IMR-90 (cell line): ENCODE measurements around the gene IL21R. TPM values are rescaled to one million over a fixed set of nuclear protein-coding genes. Genes with fewer than 3 reads are reported as not detected.
A peak's percentile ranks its signal among the peaks of the same experiment; 100 is the strongest.

Source experiments
- ATAC-seq: fragments of 200-7000 bp; cut with Tn5 transposase; 2 replicates; pipeline ENCODE4 v1.9.1; 2020; ENCODE audit warnings: low read depth, mild to moderate bottlenecking, moderate library complexity
- BruUV-seq: library from RNA; stranded (reverse); fragments of 400-500 nt; replicated peaks from 2 replicates; lab custom pipeline; 2021; lab: Mats Ljungman, UMichigan
- CTCF ChIA-PET: fragments of 300-600 bp; formaldehyde crosslinking; extraction: SDS; loops from one replicate; lab custom pipeline; 2021; ENCODE audit warnings: antibody characterized with exemption; lab: Yijun Ruan, JAX
- POLR2A ChIA-PET: fragments of 300-600 bp; sonication (Branson Sonifier 250); formaldehyde crosslinking; loops from one replicate; lab custom pipeline; 2022; ENCODE audit warnings: antibody characterized with exemption; ENCODE audit not compliant: unreplicated experiment; lab: Charles Lee
- DNase-seq: peaks from one replicate; pipeline ENCODE4 v3.0.0; 2013
- H2AFZ ChIP-seq: replicated peaks from 2 replicates; pipeline ENCODE3; 2013; ENCODE audit warnings: low read length, mild to moderate bottlenecking; ENCODE audit not compliant: poor library complexity
- H2AK5ac ChIP-seq: 2 replicates; pipeline ENCODE4 v1.6.1; 2013; ENCODE audit warnings: low read depth, low read length, inconsistent platforms
- H2AK9ac ChIP-seq: replicated peaks from 2 replicates; pipeline ENCODE3; 2013; ENCODE audit warnings: mild to moderate bottlenecking, low read depth, low read length, moderate library complexity; ENCODE audit not compliant: poor library complexity
- H2BK120ac ChIP-seq: 2 replicates; pipeline ENCODE4 v1.6.1; 2013; ENCODE audit warnings: low read depth, low read length, inconsistent platforms
- H2BK15ac ChIP-seq: 3 replicates; pipeline ENCODE4 v1.6.1; 2013; ENCODE audit warnings: low read depth, low read length, inconsistent platforms
- H2BK20ac ChIP-seq: 2 replicates; pipeline ENCODE4 v1.6.1; 2013; ENCODE audit warnings: low read depth, mild to moderate bottlenecking, inconsistent platforms, low read length, moderate library complexity
- H2BK5ac ChIP-seq: 2 replicates; pipeline ENCODE4 v1.6.1; 2013; ENCODE audit warnings: mild to moderate bottlenecking, low read depth, low read length, inconsistent platforms; ENCODE audit not compliant: poor library complexity, severe bottlenecking
- H3K14ac ChIP-seq: replicated peaks from 2 replicates; pipeline ENCODE4 v1.6.1; 2013; ENCODE audit warnings: low read depth, low read length, inconsistent platforms
- H3K18ac ChIP-seq: 2 replicates; pipeline ENCODE4 v1.6.1; 2013; ENCODE audit warnings: low read depth, low read length, control low read depth
- H3K23ac ChIP-seq: 2 replicates; pipeline ENCODE4 v1.6.1; 2013; ENCODE audit warnings: low read depth, low read length, inconsistent platforms
- H3K27ac ChIP-seq: 2 replicates; pipeline ENCODE4 v1.5.1; 2013; ENCODE audit warnings: mild to moderate bottlenecking, control low read depth, low read length; ENCODE audit not compliant: insufficient read depth
- H3K27me3 ChIP-seq: 2 replicates; pipeline ENCODE4 v1.6.1; 2013; ENCODE audit warnings: low read length; ENCODE audit not compliant: control insufficient read depth, insufficient read depth
- H3K36me3 ChIP-seq: 2 replicates; pipeline ENCODE4 v1.6.1; 2013; ENCODE audit warnings: low read length, mixed read lengths; ENCODE audit not compliant: control insufficient read depth, insufficient read depth
- H3K4ac ChIP-seq: 2 replicates; pipeline ENCODE4 v1.6.1; 2013; ENCODE audit warnings: low read depth, low read length, inconsistent platforms
- H3K4me1 ChIP-seq: 2 replicates; pipeline ENCODE4 v1.6.1; 2013; ENCODE audit warnings: low read length, mixed read lengths; ENCODE audit not compliant: control insufficient read depth, insufficient read depth
- H3K4me2 ChIP-seq: 2 replicates; pipeline ENCODE4 v1.6.1; 2013; ENCODE audit warnings: low read depth, mild to moderate bottlenecking, control low read depth, low read length, moderate library complexity
- H3K4me3 ChIP-seq: 2 replicates; pipeline ENCODE4 v1.5.1; 2013; ENCODE audit warnings: low read depth, mild to moderate bottlenecking, control low read depth, low read length, moderate library complexity; ENCODE audit not compliant: insufficient read depth
- H3K56ac ChIP-seq: 2 replicates; pipeline ENCODE4 v1.6.1; 2013; ENCODE audit warnings: low read length, inconsistent platforms; ENCODE audit not compliant: insufficient read depth; ENCODE audit errors: extremely low read depth
- H3K79me1 ChIP-seq, 2 experiments: 2 replicates each; pipeline ENCODE4 v1.6.1; 2013; ENCODE audit warnings: low read length in 2 of 2, inconsistent platforms in 1 of 2, low read depth in 1 of 2
- H3K9ac ChIP-seq: 2 replicates; pipeline ENCODE4 v1.6.1; 2013; ENCODE audit warnings: low read depth, low read length, control low read depth
- H3K9me1 ChIP-seq: 2 replicates; pipeline ENCODE4 v1.6.1; 2013; ENCODE audit warnings: low read length, inconsistent platforms; ENCODE audit not compliant: insufficient read depth
- H3K9me3 ChIP-seq: 2 replicates; pipeline ENCODE4 v1.6.1; 2013; ENCODE audit warnings: low read length; ENCODE audit not compliant: control insufficient read depth, insufficient read depth
- H4K20me1 ChIP-seq: 2 replicates; pipeline ENCODE4 v1.6.1; 2013; ENCODE audit warnings: low read length, inconsistent platforms; ENCODE audit not compliant: insufficient read depth
- H4K5ac ChIP-seq: 2 replicates; pipeline ENCODE4 v1.6.1; 2013; ENCODE audit warnings: mild to moderate bottlenecking, low read depth, low read length, control low read depth
- H4K8ac ChIP-seq, 2 experiments: 2 replicates each; pipeline ENCODE4 v1.6.1; 2013; ENCODE audit warnings: low read depth in 2 of 2, low read length in 2 of 2, control low read depth in 1 of 2, inconsistent platforms in 1 of 2
- H4K91ac ChIP-seq: 2 replicates; pipeline ENCODE4 v1.6.1; 2013; ENCODE audit warnings: low read depth, low read length, inconsistent platforms; ENCODE audit not compliant: insufficient read depth
- BHLHE40 ChIP-seq: fragments of 150-350 bp; IDR thresholded peaks from 2 replicates; pipeline ENCODE4 v1.6.1; 2016; ENCODE audit warnings: mild to moderate bottlenecking, low read depth, low read length
- CEBPB ChIP-seq: IDR thresholded peaks from 2 replicates; pipeline ENCODE4 v1.6.1; 2012; ENCODE audit warnings: low read depth, low read length, improper control_type of control experiment
- CHD1 ChIP-seq: IDR thresholded peaks from 2 replicates; pipeline ENCODE4 v1.6.1; 2012; ENCODE audit warnings: low read depth, low read length, improper control_type of control experiment
- CTCF ChIP-seq: conservative IDR thresholded peaks from 2 replicates; pipeline ENCODE4 v1.5.1; 2012; ENCODE audit warnings: mild to moderate bottlenecking, low read depth, low read length, improper control_type of control experiment
- ELK1 ChIP-seq: fragments of 150-350 bp; IDR thresholded peaks from 2 replicates; pipeline ENCODE4 v1.6.1; 2016; ENCODE audit warnings: low read depth, mild to moderate bottlenecking, low read length, moderate library complexity, borderline replicate concordance
- FOS ChIP-seq: fragments of 150-350 bp; IDR thresholded peaks from 2 replicates; pipeline ENCODE4 v1.6.1; 2016; ENCODE audit warnings: low read depth, low read length
- MAFK ChIP-seq: IDR thresholded peaks from 2 replicates; pipeline ENCODE4 v1.6.1; 2012; ENCODE audit warnings: low read depth, low read length, improper control_type of control experiment
- MAZ ChIP-seq: IDR thresholded peaks from 2 replicates; pipeline ENCODE4 v1.6.1; 2012; ENCODE audit warnings: low read depth, mild to moderate bottlenecking, low read length, improper control_type of control experiment, moderate library complexity, borderline replicate concordance
- MXI1 ChIP-seq: IDR thresholded peaks from 2 replicates; pipeline ENCODE4 v1.6.1; 2012; ENCODE audit warnings: low read depth, mild to moderate bottlenecking, low read length, moderate library complexity, borderline replicate concordance
- NFE2L2 ChIP-seq: fragments of 150-350 bp; IDR thresholded peaks from 2 replicates; pipeline ENCODE4 v1.6.1; 2016; ENCODE audit warnings: low read depth, mild to moderate bottlenecking, low read length
- POLR2A ChIP-seq: IDR thresholded peaks from 2 replicates; pipeline ENCODE4 v1.6.1; 2012; ENCODE audit warnings: mild to moderate bottlenecking, low read depth, low read length
- RAD21 ChIP-seq: IDR thresholded peaks from 2 replicates; pipeline ENCODE4 v1.6.1; 2012; ENCODE audit warnings: low read length, improper control_type of control experiment
- RCOR1 ChIP-seq: IDR thresholded peaks from 2 replicates; pipeline ENCODE4 v1.6.1; 2012; ENCODE audit warnings: mild to moderate bottlenecking, low read length, improper control_type of control experiment; ENCODE audit not compliant: insufficient replicate concordance
- RFX5 ChIP-seq: IDR thresholded peaks from 2 replicates; pipeline ENCODE4 v1.8.0; 2012; ENCODE audit warnings: low read depth, mild to moderate bottlenecking, low read length, moderate library complexity
- SMC3 ChIP-seq: fragments of 150-350 bp; IDR thresholded peaks from 2 replicates; pipeline ENCODE4 v1.6.1; 2016; ENCODE audit warnings: low read depth, mild to moderate bottlenecking, antibody characterized with exemption, low read length, moderate library complexity
- USF2 ChIP-seq: fragments of 150-350 bp; IDR thresholded peaks from 2 replicates; pipeline ENCODE4 v1.6.1; 2017; ENCODE audit warnings: mild to moderate bottlenecking, antibody characterized with exemption, low read length, low read depth
- WGBS, 2 experiments: methylation state at CpG; one replicate each; pipeline versions ENCODE4 v1.1.5 to v1.1.7; 2013; ENCODE audit warnings: missing lambda C conversion rate in 2 of 2; ENCODE audit not compliant: insufficient read length in 1 of 2; ENCODE audit errors: extremely low coverage in 2 of 2; 5-methylcytosine and 5-hydroxymethylcytosine counted together
- dilution Hi-C: fragments of 300-500 bp; cut with HindIII; formaldehyde crosslinking; loops from one replicate; pipeline ENCODE4 v1.14.3; 2018; ENCODE audit warnings: low sequenced_read_pairs; ENCODE audit not compliant: unreplicated experiment
- in situ Hi-C: fragments of 300-500 bp; cut with MboI; formaldehyde crosslinking; loops from 3 replicates; pipeline ENCODE4 v1.14.3; 2019; ENCODE audit warnings: low sequenced_read_pairs, inconsistent platforms, mixed read lengths
- intact Hi-C: fragments of 100-400 bp; cut with micrococcal nuclease; formaldehyde crosslinking; loops from 2 replicates; pipeline ENCODE4 v1.10.0; 2022
- polyA plus RNA-seq, 3 experiments: library from polyadenylated mRNA; depleted of rRNA; stranded (reverse); fragments of >200 nt; gene quantifications; 2 replicates each; pipeline ENCODE4 v1.2.3, GENCODE V29; 2012; ENCODE audit warnings: low replicate concordance in 1 of 3
- total RNA-seq: library from RNA; depleted of rRNA; stranded (reverse); fragments of >200 nt; gene quantifications from 2 replicates; pipeline ENCODE4 v1.2.3, GENCODE V29; 2012

The IL21R gene
- total and polyA plus RNA-seq, 2 of the 4 experiments (the other 2 are of a cell fraction) = 0.72 to 0.97 TPM

GRCh38 chr16:27359051-27359450 lies 42.9 kb upstream of the IL21R start:
- H2AK9ac ChIP-seq = no peak overlapping the region
- H4K8ac ChIP-seq = no peak overlapping the region
- H3K9me3 ChIP-seq = peaks cover 4% of the 10 kb centered on the region
- WGBS, 2 experiments = no CpG with 5 or more reads among the region's 4 CpGs
- H4K91ac ChIP-seq = no peak overlapping the region
- H3K4me3 ChIP-seq = no peak overlapping the region
- H3K9me1 ChIP-seq = peaks cover 4% of the 10 kb centered on the region; the same call in 1 of the 2 replicates
- no peak overlapping the region for H3K56ac ChIP-seq
- H2BK120ac ChIP-seq = no peak overlapping the region
- no peak overlapping the region for H4K5ac ChIP-seq
- peak overlapping the region; percentile 65; the same call in 1 of the 2 replicates for H2AK5ac ChIP-seq
- H3K18ac ChIP-seq = no peak overlapping the region
- H3K9ac ChIP-seq = no peak overlapping the region
- peaks cover 4 to 45% of the 10 kb centered on the region in 2 experiments; a peak in 3 of 4 replicates for H3K79me1 ChIP-seq
- H3K4ac ChIP-seq = no peak overlapping the region
- dilution Hi-C loops (no loop called here), intact Hi-C loops (no loop called here), in situ Hi-C loops (no loop called here)
- ATAC-seq (no peak), DNase-seq (no peak)
- H3K23ac ChIP-seq = no peak overlapping the region
- no peak overlapping the region for H3K4me2 ChIP-seq
- peaks cover 2% of the 10 kb centered on the region; the same call in 1 of the 2 replicates for H3K4me1 ChIP-seq
- no peaks in the 10 kb centered on the region; the same call in 1 of the 2 replicates for H4K20me1 ChIP-seq
- no peak overlapping the region for H2BK15ac ChIP-seq
- no peak overlapping the region for H2BK5ac ChIP-seq
- H3K27me3 ChIP-seq = no peaks in the 10 kb centered on the region
- no TSS peak for BruUV-seq
- POLR2A ChIA-PET = no interaction called here
- TF ChIP-seq POLR2A = no peak
- TF ChIP-seq NFE2L2 = no peak
- no peak for TF ChIP-seq CTCF
- TF ChIP-seq SMC3 = no peak
- TF ChIP-seq CEBPB = no peak
- no peak for TF ChIP-seq RAD21
- TF ChIP-seq FOS = no peak
- TF ChIP-seq ELK1 = no peak
- TF ChIP-seq MAFK = no peak
- TF ChIP-seq BHLHE40 = no peak
- no peak for TF ChIP-seq CHD1
- no peak for TF ChIP-seq RFX5
- no peak for TF ChIP-seq RCOR1
- TF ChIP-seq MAZ = no peak
- no peak for TF ChIP-seq USF2
- TF ChIP-seq MXI1 = no peak
- H3K27ac ChIP-seq = no peak overlapping the region
- no peak overlapping the region for H2BK20ac ChIP-seq
- H2AFZ ChIP-seq = no peak overlapping the region
- CTCF ChIA-PET = no interaction called here
- H3K36me3 ChIP-seq = peaks cover 80% of the 10 kb centered on the region
- H3K14ac ChIP-seq = no peak overlapping the region
